PC-9 (cell line): ENCODE measurements around the gene DDO. TPM values are rescaled to one million over a fixed set of nuclear protein-coding genes. Genes with fewer than 3 reads are reported as not detected.

Source experiments
- BruUV-seq: library from RNA; stranded (reverse); fragments of 400-500 nt; replicated peaks from 2 replicates; lab custom pipeline; 2021; lab: Mats Ljungman, UMichigan
- CTCF ChIA-PET: fragments of 300-600 bp; sonication (Branson Sonifier 250); formaldehyde crosslinking; loops from one replicate; lab custom pipeline; 2022; ENCODE audit warnings: antibody characterized with exemption; lab: Charles Lee
- POLR2A ChIA-PET: fragments of 300-600 bp; sonication (Branson Sonifier 250); formaldehyde crosslinking; loops from one replicate; lab custom pipeline; 2022; ENCODE audit warnings: antibody characterized with exemption; ENCODE audit not compliant: unreplicated experiment; lab: Charles Lee
- DNase-seq, 2 experiments: peaks; one replicate each; pipeline versions ENCODE4 v3.0.0 to v3.0.0-alpha.2; 2015 to 2022; ENCODE audit warnings: mixed read lengths in 1 of 2
- H2AFZ ChIP-seq: fragments of 200-600 bp; sonication (generic); 2 replicates; pipeline ENCODE4 v1.8.1; 2017; ENCODE audit warnings: antibody characterized with exemption
- H3F3A ChIP-seq: fragments of 200-600 bp; sonication (generic); 2 replicates; pipeline ENCODE4 v1.8.1; 2017; ENCODE audit warnings: antibody characterized with exemption, mild to moderate bottlenecking, low read depth; ENCODE audit not compliant: insufficient read depth
- H3K27ac ChIP-seq: fragments of 200-600 bp; sonication (generic); 2 replicates; pipeline ENCODE4 v1.6.1; 2016; ENCODE audit warnings: mixed run types
- H3K27me3 ChIP-seq: fragments of 200-600 bp; sonication (generic); 2 replicates; pipeline ENCODE4 v1.6.1; 2016; ENCODE audit warnings: low read depth, mixed run types; ENCODE audit not compliant: insufficient read depth
- H3K36me3 ChIP-seq: fragments of 200-600 bp; sonication (generic); 2 replicates; pipeline ENCODE4 v1.6.1; 2016; ENCODE audit warnings: low read depth, mixed run types
- H3K4me1 ChIP-seq: fragments of 200-600 bp; sonication (generic); replicated peaks from 2 replicates; pipeline ENCODE4 v1.6.1; 2016; ENCODE audit warnings: mixed run types; ENCODE audit not compliant: insufficient read depth
- H3K4me2 ChIP-seq: fragments of 200-600 bp; sonication (generic); 2 replicates; pipeline ENCODE4 v1.6.1; 2017; ENCODE audit warnings: mixed run types
- H3K4me3 ChIP-seq: fragments of 200-600 bp; sonication (generic); 2 replicates; pipeline ENCODE4 v1.6.1; 2016; ENCODE audit warnings: mixed run types
- H3K79me2 ChIP-seq: fragments of 200-600 bp; sonication (generic); 2 replicates; pipeline ENCODE4 v1.6.1; 2017; ENCODE audit warnings: low read depth, mixed run types
- H3K9me2 ChIP-seq: fragments of 200-600 bp; sonication (generic); 2 replicates; pipeline ENCODE4 v1.8.1; 2017; ENCODE audit warnings: mild to moderate bottlenecking; ENCODE audit not compliant: insufficient read depth
- H3K9me3 ChIP-seq: fragments of 200-600 bp; sonication (generic); 2 replicates; pipeline ENCODE4 v1.8.1; 2016; ENCODE audit warnings: low read depth; ENCODE audit not compliant: insufficient read depth
- H4K20me1 ChIP-seq: fragments of 200-600 bp; sonication (generic); 2 replicates; pipeline ENCODE4 v1.8.1; 2017; ENCODE audit not compliant: insufficient read depth
- EZH2 ChIP-seq: fragments of 200-600 bp; sonication (generic); IDR thresholded peaks from 2 replicates; pipeline ENCODE4 v1.8.0; 2017; ENCODE audit warnings: antibody characterized with exemption, low read depth
- intact Hi-C: fragments of 100-400 bp; cut with micrococcal nuclease; formaldehyde crosslinking; loops from one replicate; pipeline ENCODE4 v1.10.0; 2022; ENCODE audit not compliant: unreplicated experiment
- total RNA-seq: library from RNA; stranded (reverse); gene quantifications from 2 replicates; pipeline ENCODE4 v1.2.3, GENCODE V29; 2021
- TF ChIP-seq, protein P1 (sequence below): fragments of 200-600 bp; sonication (generic); conservative IDR thresholded peaks from 2 replicates; pipeline ENCODE4 v1.6.1; 2017; ENCODE audit warnings: mixed run types, antibody characterized with exemption, mild to moderate bottlenecking, moderate library complexity

The DDO gene
- total RNA-seq, 1 experiment from 2014 or later: 3.6 TPM

DNA sequence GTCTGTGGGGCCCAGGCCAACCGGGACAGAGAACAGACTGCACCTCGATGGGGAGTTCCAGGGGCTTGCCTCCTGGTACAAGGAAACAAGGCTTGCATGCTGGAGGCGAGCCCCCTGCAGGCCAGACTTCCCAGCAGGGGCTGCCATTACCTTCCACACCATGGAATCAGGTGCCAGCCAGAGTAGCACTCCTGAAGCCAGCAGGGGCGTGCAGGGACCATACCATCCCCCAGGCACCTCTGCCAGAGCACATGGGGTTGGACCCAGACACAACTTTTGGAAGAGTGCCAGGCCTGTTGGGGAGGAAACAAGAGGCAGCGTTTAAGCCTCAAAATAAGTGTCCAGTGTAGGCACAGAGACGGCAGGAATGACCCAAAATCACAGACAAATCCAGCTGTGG, 6.5 kb downstream of the DDO start:
- Histone ChIP-seq H3K36me3 (no peaks in the 10 kb centered on the region), H3F3A (no peaks in the 10 kb centered on the region), H3K27ac (no peak overlapping the region), H3K4me3 (no peak overlapping the region), H3K9me3 (no peaks in the 10 kb centered on the region), H3K9me2 (no peaks in the 10 kb centered on the region), H3K4me1 (no peaks in the 10 kb centered on the region), H3K79me2 (no peaks in the 10 kb centered on the region), H2AFZ (no peak overlapping the region), H4K20me1 (no peaks in the 10 kb centered on the region), H3K4me2 (no peak overlapping the region), H3K27me3 (peaks cover 5% of the 10 kb centered on the region; the same call in 1 of the 2 replicates)
- POLR2A ChIA-PET: no interaction called here
- TF ChIP-seq EZH2: no peak
- TF ChIP-seq, protein P1, sequence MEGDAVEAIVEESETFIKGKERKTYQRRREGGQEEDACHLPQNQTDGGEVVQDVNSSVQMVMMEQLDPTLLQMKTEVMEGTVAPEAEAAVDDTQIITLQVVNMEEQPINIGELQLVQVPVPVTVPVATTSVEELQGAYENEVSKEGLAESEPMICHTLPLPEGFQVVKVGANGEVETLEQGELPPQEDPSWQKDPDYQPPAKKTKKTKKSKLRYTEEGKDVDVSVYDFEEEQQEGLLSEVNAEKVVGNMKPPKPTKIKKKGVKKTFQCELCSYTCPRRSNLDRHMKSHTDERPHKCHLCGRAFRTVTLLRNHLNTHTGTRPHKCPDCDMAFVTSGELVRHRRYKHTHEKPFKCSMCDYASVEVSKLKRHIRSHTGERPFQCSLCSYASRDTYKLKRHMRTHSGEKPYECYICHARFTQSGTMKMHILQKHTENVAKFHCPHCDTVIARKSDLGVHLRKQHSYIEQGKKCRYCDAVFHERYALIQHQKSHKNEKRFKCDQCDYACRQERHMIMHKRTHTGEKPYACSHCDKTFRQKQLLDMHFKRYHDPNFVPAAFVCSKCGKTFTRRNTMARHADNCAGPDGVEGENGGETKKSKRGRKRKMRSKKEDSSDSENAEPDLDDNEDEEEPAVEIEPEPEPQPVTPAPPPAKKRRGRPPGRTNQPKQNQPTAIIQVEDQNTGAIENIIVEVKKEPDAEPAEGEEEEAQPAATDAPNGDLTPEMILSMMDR: no peak
- DNase-seq: no peak
- BruUV-seq: no TSS peak
- CTCF ChIA-PET: no interaction called here
- intact Hi-C loops: no loop called here

DNA sequence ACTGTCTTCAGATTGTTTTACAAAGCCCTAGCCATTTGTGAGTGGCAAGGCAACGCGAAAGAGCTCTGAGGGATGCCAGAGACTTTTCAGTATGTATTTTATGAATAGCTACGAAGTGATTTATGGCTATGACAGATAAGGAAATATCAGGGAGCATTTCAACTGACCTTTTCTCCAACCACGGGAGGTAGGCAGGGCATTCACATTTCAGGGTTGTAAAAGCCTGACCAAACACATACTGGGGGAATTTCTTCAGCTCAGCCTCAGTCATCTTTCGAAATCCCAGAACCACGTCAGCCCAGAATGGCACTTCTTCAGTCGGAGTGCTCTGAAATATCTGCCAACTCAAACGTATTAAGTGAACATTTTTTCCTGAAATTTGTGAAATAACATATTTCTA, 10.8 kb downstream of the DDO start:
- Histone ChIP-seq H3K4me3 (no peak overlapping the region), H3K36me3 (no peaks in the 10 kb centered on the region), H3F3A (no peaks in the 10 kb centered on the region), H3K4me2 (no peak overlapping the region), H3K9me2 (no peaks in the 10 kb centered on the region), H3K9me3 (no peaks in the 10 kb centered on the region), H3K27me3 (no peaks in the 10 kb centered on the region), H3K4me1 (no peaks in the 10 kb centered on the region), H3K79me2 (no peaks in the 10 kb centered on the region), H2AFZ (no peak overlapping the region), H4K20me1 (no peaks in the 10 kb centered on the region), H3K27ac (no peak overlapping the region)
- POLR2A ChIA-PET: interaction anchor here (0.5 kb wide), 1 partner anchor 11 kb away, joined by 5 read pairs; no protein-coding TSS in a partner anchor
- peak in 1 of 2 experiments; percentile 34 for DNase-seq
- intact Hi-C loops: no loop called here
- BruUV-seq: no TSS peak
- CTCF ChIA-PET: no interaction called here
- TF ChIP-seq EZH2: no peak
- TF ChIP-seq, protein P1: no peak

DNA sequence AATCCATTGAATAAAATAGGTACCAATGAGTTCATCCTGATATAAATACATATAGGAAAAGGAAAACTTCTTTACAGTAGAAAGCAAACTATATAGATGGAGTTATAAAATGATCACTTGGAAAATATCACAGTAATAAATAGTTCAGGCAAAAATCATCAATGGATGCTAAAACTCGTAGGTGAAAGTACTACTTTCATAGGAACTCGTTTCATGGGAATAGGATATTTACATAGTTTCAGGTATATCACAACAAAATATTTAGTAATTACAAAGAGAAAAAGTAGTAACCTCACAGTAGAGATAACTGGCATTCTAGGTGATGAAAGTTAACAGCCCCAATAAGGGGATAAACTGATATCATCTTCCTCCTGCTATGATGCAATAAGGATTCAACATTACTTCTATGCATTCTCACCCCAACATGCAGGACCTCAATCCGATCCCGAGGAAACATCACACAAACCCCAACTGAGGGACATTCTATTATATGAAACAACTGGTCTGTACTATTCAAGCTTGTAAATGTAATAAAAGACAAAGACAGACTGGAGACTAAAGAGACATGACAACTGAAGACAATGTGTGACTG, 13.7 kb downstream of the DDO start:
- no peak overlapping the region for H3K4me3 ChIP-seq
- DNase-seq: peak in 1 of 2 experiments; percentile 4
- ChIA-PET CTCF (no interaction called here), POLR2A (no interaction called here)
- H3K27me3 ChIP-seq: no peaks in the 10 kb centered on the region
- H3K9me3 ChIP-seq: no peaks in the 10 kb centered on the region
- no peaks in the 10 kb centered on the region for H3K79me2 ChIP-seq
- H2AFZ ChIP-seq: no peak overlapping the region
- H3K4me1 ChIP-seq: no peaks in the 10 kb centered on the region
- no TSS peak for BruUV-seq
- intact Hi-C loops: no loop called here
- no peak overlapping the region for H3K4me2 ChIP-seq
- H3K27ac ChIP-seq: no peak overlapping the region
- H3K9me2 ChIP-seq: no peaks in the 10 kb centered on the region
- no peaks in the 10 kb centered on the region for H3F3A ChIP-seq
- no peaks in the 10 kb centered on the region for H3K36me3 ChIP-seq
- TF ChIP-seq, protein P1: no peak
- no peak for TF ChIP-seq EZH2
- no peaks in the 10 kb centered on the region for H4K20me1 ChIP-seq
